IMR-90 (cell line): Measurements from ENCODE around the gene AXIN1. TPM values are rescaled to one million over a fixed set of nuclear protein-coding genes. Genes with fewer than 3 reads are reported as not detected.

Experiments used
- ATAC-seq: fragments of 200-7000 bp; cut with Tn5 transposase; 2 replicates; pipeline ENCODE4 v1.9.1; 2020; ENCODE audit warnings: low read depth, mild to moderate bottlenecking, moderate library complexity
- BruUV-seq: library from RNA; stranded (reverse); fragments of 400-500 nt; replicated peaks from 2 replicates; lab custom pipeline; 2021; lab: Mats Ljungman, UMichigan
- CTCF ChIA-PET: fragments of 300-600 bp; formaldehyde crosslinking; extraction: SDS; loops from one replicate; lab custom pipeline; 2021; ENCODE audit warnings: antibody characterized with exemption; lab: Yijun Ruan, JAX
- POLR2A ChIA-PET: fragments of 300-600 bp; sonication (Branson Sonifier 250); formaldehyde crosslinking; loops from one replicate; lab custom pipeline; 2022; ENCODE audit warnings: antibody characterized with exemption; ENCODE audit not compliant: unreplicated experiment; lab: Charles Lee
- DNase-seq: peaks from one replicate; pipeline ENCODE4 v3.0.0; 2013
- H2AFZ ChIP-seq: replicated peaks from 2 replicates; pipeline ENCODE3; 2013; ENCODE audit warnings: low read length, mild to moderate bottlenecking; ENCODE audit not compliant: poor library complexity
- H2AK5ac ChIP-seq: 2 replicates; pipeline ENCODE4 v1.6.1; 2013; ENCODE audit warnings: low read depth, low read length, inconsistent platforms
- H2AK9ac ChIP-seq: replicated peaks from 2 replicates; pipeline ENCODE3; 2013; ENCODE audit warnings: mild to moderate bottlenecking, low read depth, low read length, moderate library complexity; ENCODE audit not compliant: poor library complexity
- H2BK120ac ChIP-seq: 2 replicates; pipeline ENCODE4 v1.6.1; 2013; ENCODE audit warnings: low read depth, low read length, inconsistent platforms
- H2BK15ac ChIP-seq: 3 replicates; pipeline ENCODE4 v1.6.1; 2013; ENCODE audit warnings: low read depth, low read length, inconsistent platforms
- H2BK20ac ChIP-seq: 2 replicates; pipeline ENCODE4 v1.6.1; 2013; ENCODE audit warnings: low read depth, mild to moderate bottlenecking, inconsistent platforms, low read length, moderate library complexity
- H2BK5ac ChIP-seq: 2 replicates; pipeline ENCODE4 v1.6.1; 2013; ENCODE audit warnings: mild to moderate bottlenecking, low read depth, low read length, inconsistent platforms; ENCODE audit not compliant: poor library complexity, severe bottlenecking
- H3K14ac ChIP-seq: replicated peaks from 2 replicates; pipeline ENCODE4 v1.6.1; 2013; ENCODE audit warnings: low read depth, low read length, inconsistent platforms
- H3K18ac ChIP-seq: 2 replicates; pipeline ENCODE4 v1.6.1; 2013; ENCODE audit warnings: low read depth, low read length, control low read depth
- H3K23ac ChIP-seq: 2 replicates; pipeline ENCODE4 v1.6.1; 2013; ENCODE audit warnings: low read depth, low read length, inconsistent platforms
- H3K27ac ChIP-seq: 2 replicates; pipeline ENCODE4 v1.5.1; 2013; ENCODE audit warnings: mild to moderate bottlenecking, control low read depth, low read length; ENCODE audit not compliant: insufficient read depth
- H3K27me3 ChIP-seq: 2 replicates; pipeline ENCODE4 v1.6.1; 2013; ENCODE audit warnings: low read length; ENCODE audit not compliant: control insufficient read depth, insufficient read depth
- H3K36me3 ChIP-seq: 2 replicates; pipeline ENCODE4 v1.6.1; 2013; ENCODE audit warnings: low read length, mixed read lengths; ENCODE audit not compliant: control insufficient read depth, insufficient read depth
- H3K4ac ChIP-seq: 2 replicates; pipeline ENCODE4 v1.6.1; 2013; ENCODE audit warnings: low read depth, low read length, inconsistent platforms
- H3K4me1 ChIP-seq: 2 replicates; pipeline ENCODE4 v1.6.1; 2013; ENCODE audit warnings: low read length, mixed read lengths; ENCODE audit not compliant: control insufficient read depth, insufficient read depth
- H3K4me2 ChIP-seq: 2 replicates; pipeline ENCODE4 v1.6.1; 2013; ENCODE audit warnings: low read depth, mild to moderate bottlenecking, control low read depth, low read length, moderate library complexity
- H3K4me3 ChIP-seq: 2 replicates; pipeline ENCODE4 v1.5.1; 2013; ENCODE audit warnings: low read depth, mild to moderate bottlenecking, control low read depth, low read length, moderate library complexity; ENCODE audit not compliant: insufficient read depth
- H3K56ac ChIP-seq: 2 replicates; pipeline ENCODE4 v1.6.1; 2013; ENCODE audit warnings: low read length, inconsistent platforms; ENCODE audit not compliant: insufficient read depth; ENCODE audit errors: extremely low read depth
- H3K79me1 ChIP-seq, 2 experiments: 2 replicates each; pipeline ENCODE4 v1.6.1; 2013; ENCODE audit warnings: low read length in 2 of 2, inconsistent platforms in 1 of 2, low read depth in 1 of 2
- H3K9ac ChIP-seq: 2 replicates; pipeline ENCODE4 v1.6.1; 2013; ENCODE audit warnings: low read depth, low read length, control low read depth
- H3K9me1 ChIP-seq: 2 replicates; pipeline ENCODE4 v1.6.1; 2013; ENCODE audit warnings: low read length, inconsistent platforms; ENCODE audit not compliant: insufficient read depth
- H3K9me3 ChIP-seq: 2 replicates; pipeline ENCODE4 v1.6.1; 2013; ENCODE audit warnings: low read length; ENCODE audit not compliant: control insufficient read depth, insufficient read depth
- H4K20me1 ChIP-seq: 2 replicates; pipeline ENCODE4 v1.6.1; 2013; ENCODE audit warnings: low read length, inconsistent platforms; ENCODE audit not compliant: insufficient read depth
- H4K5ac ChIP-seq: 2 replicates; pipeline ENCODE4 v1.6.1; 2013; ENCODE audit warnings: mild to moderate bottlenecking, low read depth, low read length, control low read depth
- H4K8ac ChIP-seq, 2 experiments: 2 replicates each; pipeline ENCODE4 v1.6.1; 2013; ENCODE audit warnings: low read depth in 2 of 2, low read length in 2 of 2, control low read depth in 1 of 2, inconsistent platforms in 1 of 2
- H4K91ac ChIP-seq: 2 replicates; pipeline ENCODE4 v1.6.1; 2013; ENCODE audit warnings: low read depth, low read length, inconsistent platforms; ENCODE audit not compliant: insufficient read depth
- CEBPB ChIP-seq: IDR thresholded peaks from 2 replicates; pipeline ENCODE4 v1.6.1; 2012; ENCODE audit warnings: low read depth, low read length, improper control_type of control experiment
- CHD1 ChIP-seq: IDR thresholded peaks from 2 replicates; pipeline ENCODE4 v1.6.1; 2012; ENCODE audit warnings: low read depth, low read length, improper control_type of control experiment
- FOS ChIP-seq: fragments of 150-350 bp; IDR thresholded peaks from 2 replicates; pipeline ENCODE4 v1.6.1; 2016; ENCODE audit warnings: low read depth, low read length
- MAZ ChIP-seq: IDR thresholded peaks from 2 replicates; pipeline ENCODE4 v1.6.1; 2012; ENCODE audit warnings: low read depth, mild to moderate bottlenecking, low read length, improper control_type of control experiment, moderate library complexity, borderline replicate concordance
- MXI1 ChIP-seq: IDR thresholded peaks from 2 replicates; pipeline ENCODE4 v1.6.1; 2012; ENCODE audit warnings: low read depth, mild to moderate bottlenecking, low read length, moderate library complexity, borderline replicate concordance
- POLR2A ChIP-seq: IDR thresholded peaks from 2 replicates; pipeline ENCODE4 v1.6.1; 2012; ENCODE audit warnings: mild to moderate bottlenecking, low read depth, low read length
- RAD21 ChIP-seq: IDR thresholded peaks from 2 replicates; pipeline ENCODE4 v1.6.1; 2012; ENCODE audit warnings: low read length, improper control_type of control experiment
- RCOR1 ChIP-seq: IDR thresholded peaks from 2 replicates; pipeline ENCODE4 v1.6.1; 2012; ENCODE audit warnings: mild to moderate bottlenecking, low read length, improper control_type of control experiment; ENCODE audit not compliant: insufficient replicate concordance
- WGBS, 2 experiments: methylation state at CpG; one replicate each; pipeline versions ENCODE4 v1.1.5 to v1.1.7; 2013; ENCODE audit warnings: missing lambda C conversion rate in 2 of 2; ENCODE audit not compliant: insufficient read length in 1 of 2; ENCODE audit errors: extremely low coverage in 2 of 2; 5-methylcytosine and 5-hydroxymethylcytosine counted together
- dilution Hi-C: fragments of 300-500 bp; cut with HindIII; formaldehyde crosslinking; loops from one replicate; pipeline ENCODE4 v1.14.3; 2018; ENCODE audit warnings: low sequenced_read_pairs; ENCODE audit not compliant: unreplicated experiment
- in situ Hi-C: fragments of 300-500 bp; cut with MboI; formaldehyde crosslinking; loops from 3 replicates; pipeline ENCODE4 v1.14.3; 2019; ENCODE audit warnings: low sequenced_read_pairs, inconsistent platforms, mixed read lengths
- intact Hi-C: fragments of 100-400 bp; cut with micrococcal nuclease; formaldehyde crosslinking; loops from 2 replicates; pipeline ENCODE4 v1.10.0; 2022
- polyA plus RNA-seq, 3 experiments: library from polyadenylated mRNA; depleted of rRNA; stranded (reverse); fragments of >200 nt; gene quantifications; 2 replicates each; pipeline ENCODE4 v1.2.3, GENCODE V29; 2012; ENCODE audit warnings: low replicate concordance in 1 of 3
- total RNA-seq: library from RNA; depleted of rRNA; stranded (reverse); fragments of >200 nt; gene quantifications from 2 replicates; pipeline ENCODE4 v1.2.3, GENCODE V29; 2012
- TF ChIP-seq, protein P1 (sequence below): fragments of 150-350 bp; IDR thresholded peaks from 2 replicates; pipeline ENCODE4 v1.6.1; 2016; ENCODE audit warnings: low read depth, mild to moderate bottlenecking, low read length, moderate library complexity, borderline replicate concordance
- TF ChIP-seq, protein P2 (sequence below): conservative IDR thresholded peaks from 2 replicates; pipeline ENCODE4 v1.5.1; 2012; ENCODE audit warnings: mild to moderate bottlenecking, low read depth, low read length, improper control_type of control experiment
- TF ChIP-seq, protein P3 (sequence below): fragments of 150-350 bp; IDR thresholded peaks from 2 replicates; pipeline ENCODE4 v1.6.1; 2017; ENCODE audit warnings: mild to moderate bottlenecking, antibody characterized with exemption, low read length, low read depth

The AXIN1 gene
- total and polyA plus RNA-seq, 2 of the 4 experiments (the other 2 are of a cell fraction) = 10.9 to 14.2 TPM

DNA sequence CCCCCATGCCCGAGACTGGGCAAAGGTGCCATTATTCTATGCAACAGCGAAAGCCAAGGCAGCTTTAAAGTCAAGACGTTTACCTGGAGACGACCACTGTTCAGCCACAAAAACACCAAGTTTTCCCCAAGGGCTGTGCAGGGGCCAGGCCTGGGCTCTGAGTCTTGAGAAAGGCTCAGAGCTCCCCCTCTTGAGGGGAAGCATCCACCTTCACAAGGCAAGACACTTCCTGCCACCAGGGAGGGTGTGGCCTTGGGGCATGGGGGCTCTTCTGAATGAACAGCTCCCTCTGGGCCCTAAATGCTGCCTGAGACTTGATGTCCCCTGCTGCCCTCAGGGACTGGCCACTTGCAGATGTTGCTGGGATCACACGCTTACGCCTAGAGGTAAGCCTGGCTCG is 43.0 kb downstream of the AXIN1 start:
- CTCF ChIA-PET = no interaction called here

More for the DNA sequence above, 43.0 kb downstream of the AXIN1 start:
- no peak overlapping the region for H3K27ac ChIP-seq
- DNase-seq (no peak), ATAC-seq (no peak)
- no peak overlapping the region for H2AK9ac ChIP-seq
- no peak overlapping the region for H2BK15ac ChIP-seq
- dilution Hi-C loops (no loop called here), in situ Hi-C loops (no loop called here), intact Hi-C loops (no loop called here)
- no peak overlapping the region for H3K56ac ChIP-seq
- H3K4ac ChIP-seq = no peak overlapping the region
- H3K4me1 ChIP-seq = no peaks in the 10 kb centered on the region
- POLR2A ChIA-PET = no interaction called here
- no peak overlapping the region for H2AFZ ChIP-seq
- WGBS, 2 experiments = 94% methylated on average over 2 of the region's 7 CpGs; no CpG with 5 or more reads in 1 of the 2 experiments
- H3K36me3 ChIP-seq = peaks cover 49% of the 10 kb centered on the region
- no peaks in the 10 kb centered on the region for H3K27me3 ChIP-seq
- H3K18ac ChIP-seq = no peak overlapping the region
- no peak for TF ChIP-seq CEBPB
- no peak for TF ChIP-seq MXI1
- TF ChIP-seq, protein P1, sequence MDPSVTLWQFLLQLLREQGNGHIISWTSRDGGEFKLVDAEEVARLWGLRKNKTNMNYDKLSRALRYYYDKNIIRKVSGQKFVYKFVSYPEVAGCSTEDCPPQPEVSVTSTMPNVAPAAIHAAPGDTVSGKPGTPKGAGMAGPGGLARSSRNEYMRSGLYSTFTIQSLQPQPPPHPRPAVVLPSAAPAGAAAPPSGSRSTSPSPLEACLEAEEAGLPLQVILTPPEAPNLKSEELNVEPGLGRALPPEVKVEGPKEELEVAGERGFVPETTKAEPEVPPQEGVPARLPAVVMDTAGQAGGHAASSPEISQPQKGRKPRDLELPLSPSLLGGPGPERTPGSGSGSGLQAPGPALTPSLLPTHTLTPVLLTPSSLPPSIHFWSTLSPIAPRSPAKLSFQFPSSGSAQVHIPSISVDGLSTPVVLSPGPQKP = no peak
- no peak for TF ChIP-seq MAZ
- TF ChIP-seq, protein P2, sequence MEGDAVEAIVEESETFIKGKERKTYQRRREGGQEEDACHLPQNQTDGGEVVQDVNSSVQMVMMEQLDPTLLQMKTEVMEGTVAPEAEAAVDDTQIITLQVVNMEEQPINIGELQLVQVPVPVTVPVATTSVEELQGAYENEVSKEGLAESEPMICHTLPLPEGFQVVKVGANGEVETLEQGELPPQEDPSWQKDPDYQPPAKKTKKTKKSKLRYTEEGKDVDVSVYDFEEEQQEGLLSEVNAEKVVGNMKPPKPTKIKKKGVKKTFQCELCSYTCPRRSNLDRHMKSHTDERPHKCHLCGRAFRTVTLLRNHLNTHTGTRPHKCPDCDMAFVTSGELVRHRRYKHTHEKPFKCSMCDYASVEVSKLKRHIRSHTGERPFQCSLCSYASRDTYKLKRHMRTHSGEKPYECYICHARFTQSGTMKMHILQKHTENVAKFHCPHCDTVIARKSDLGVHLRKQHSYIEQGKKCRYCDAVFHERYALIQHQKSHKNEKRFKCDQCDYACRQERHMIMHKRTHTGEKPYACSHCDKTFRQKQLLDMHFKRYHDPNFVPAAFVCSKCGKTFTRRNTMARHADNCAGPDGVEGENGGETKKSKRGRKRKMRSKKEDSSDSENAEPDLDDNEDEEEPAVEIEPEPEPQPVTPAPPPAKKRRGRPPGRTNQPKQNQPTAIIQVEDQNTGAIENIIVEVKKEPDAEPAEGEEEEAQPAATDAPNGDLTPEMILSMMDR = no peak
- no peak for TF ChIP-seq RAD21
- TF ChIP-seq, protein P3, sequence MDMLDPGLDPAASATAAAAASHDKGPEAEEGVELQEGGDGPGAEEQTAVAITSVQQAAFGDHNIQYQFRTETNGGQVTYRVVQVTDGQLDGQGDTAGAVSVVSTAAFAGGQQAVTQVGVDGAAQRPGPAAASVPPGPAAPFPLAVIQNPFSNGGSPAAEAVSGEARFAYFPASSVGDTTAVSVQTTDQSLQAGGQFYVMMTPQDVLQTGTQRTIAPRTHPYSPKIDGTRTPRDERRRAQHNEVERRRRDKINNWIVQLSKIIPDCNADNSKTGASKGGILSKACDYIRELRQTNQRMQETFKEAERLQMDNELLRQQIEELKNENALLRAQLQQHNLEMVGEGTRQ = no peak
- TF ChIP-seq POLR2A = no peak
- TF ChIP-seq CHD1 = no peak
- TF ChIP-seq RCOR1 = no peak
- TF ChIP-seq FOS = no peak
- no peaks in the 10 kb centered on the region for H3K9me3 ChIP-seq
- H3K9ac ChIP-seq = no peak overlapping the region
- H3K23ac ChIP-seq = no peak overlapping the region
- no peak overlapping the region for H4K5ac ChIP-seq
- H4K20me1 ChIP-seq = peaks cover 8% of the 10 kb centered on the region; the same call in 1 of the 2 replicates
- H2BK5ac ChIP-seq = no peak overlapping the region
- no peak overlapping the region for H2AK5ac ChIP-seq
- no peak overlapping the region for H2BK20ac ChIP-seq
- peaks cover 12 to 30% of the 10 kb centered on the region in 2 experiments for H3K79me1 ChIP-seq
- H3K9me1 ChIP-seq = no peaks in the 10 kb centered on the region
- no peak overlapping the region for H4K91ac ChIP-seq
- H3K4me2 ChIP-seq = no peak overlapping the region
- no peak overlapping the region for H3K4me3 ChIP-seq
- no peak overlapping the region for H4K8ac ChIP-seq
- H2BK120ac ChIP-seq = no peak overlapping the region
- H3K14ac ChIP-seq = no peak overlapping the region
- no TSS peak for BruUV-seq
